ENCODE data around the gene FBXL13.
"Not testable (repeated sequence)": the region's sequence is repeated elsewhere in the genome, so short reads cannot be mapped to it uniquely, and the experiment has no call there.

The FBXL13 gene

DNA sequence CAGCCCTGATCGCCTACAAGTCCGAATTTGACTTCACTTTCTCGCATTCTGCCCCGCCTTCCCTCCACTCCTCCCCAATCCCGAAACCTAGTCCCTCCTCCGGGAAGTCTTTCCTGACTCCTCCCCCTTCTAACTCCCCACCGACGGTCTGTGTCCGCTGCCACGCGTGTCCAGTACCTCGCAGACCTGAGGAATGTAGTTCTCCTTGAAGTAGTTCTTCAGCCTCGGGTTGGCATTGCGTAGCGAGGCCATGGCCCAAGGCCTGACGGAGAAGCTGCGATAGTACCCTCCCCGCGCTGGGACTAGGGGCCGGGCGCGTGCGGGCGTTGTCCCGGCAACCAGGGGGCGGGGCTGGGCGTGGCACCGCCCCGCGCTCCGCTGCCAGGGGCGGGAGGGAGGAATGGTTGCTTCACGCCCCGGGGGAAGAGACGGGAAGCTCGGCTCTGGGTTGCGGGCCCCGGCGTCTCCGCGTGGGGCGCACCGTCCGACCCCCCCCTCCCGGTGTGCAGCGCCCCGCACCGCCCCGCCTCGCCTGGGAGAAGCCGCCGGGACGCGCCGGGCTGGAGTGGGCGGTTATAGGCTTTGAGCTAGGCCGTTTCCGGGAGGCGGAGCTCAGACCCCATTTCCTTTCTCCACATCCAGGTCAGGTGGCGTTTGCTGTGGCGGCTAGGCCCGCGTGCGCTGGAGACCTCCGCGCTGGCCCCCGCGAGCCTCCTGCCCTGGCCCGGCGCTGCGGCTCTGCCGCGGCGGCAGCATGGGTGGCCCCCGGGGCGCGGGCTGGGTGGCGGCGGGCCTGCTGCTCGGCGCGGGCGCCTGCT lies at the start of gene FBXL13, which contains the start of gene ARMC10:
FBXL13 (minus strand) TSS at position 278 of the 818 bp plus-strand sequence.
ARMC10 (plus strand) TSS at position 622 of the 818 bp plus-strand sequence; CDS start at position 755, 133 bp downstream.
- DNase-seq (ENCODE audit: low read depth, low spot score), result peak; percentile 95

DNA sequence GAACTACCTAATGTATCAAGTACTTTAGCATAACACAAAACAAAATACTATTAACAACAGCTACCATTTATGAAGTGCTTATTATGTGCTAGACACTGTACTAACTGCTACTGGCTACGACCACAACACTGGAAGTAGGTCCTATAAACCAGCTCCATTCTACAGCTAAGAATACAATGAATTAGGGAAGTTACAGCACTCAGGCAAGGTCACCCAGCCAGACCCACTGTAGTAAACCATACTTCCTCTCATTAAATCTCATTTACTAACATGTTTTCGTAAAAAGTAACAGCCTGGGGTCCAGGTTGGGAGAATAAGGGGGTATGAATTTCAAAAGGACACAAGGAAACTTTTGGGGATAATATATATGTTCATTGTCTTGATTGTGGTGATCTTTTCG lies 48.9 kb upstream of the FBXL13 start:
- no peak for DNase-seq (ENCODE audit: low read depth, low spot score)

DNA sequence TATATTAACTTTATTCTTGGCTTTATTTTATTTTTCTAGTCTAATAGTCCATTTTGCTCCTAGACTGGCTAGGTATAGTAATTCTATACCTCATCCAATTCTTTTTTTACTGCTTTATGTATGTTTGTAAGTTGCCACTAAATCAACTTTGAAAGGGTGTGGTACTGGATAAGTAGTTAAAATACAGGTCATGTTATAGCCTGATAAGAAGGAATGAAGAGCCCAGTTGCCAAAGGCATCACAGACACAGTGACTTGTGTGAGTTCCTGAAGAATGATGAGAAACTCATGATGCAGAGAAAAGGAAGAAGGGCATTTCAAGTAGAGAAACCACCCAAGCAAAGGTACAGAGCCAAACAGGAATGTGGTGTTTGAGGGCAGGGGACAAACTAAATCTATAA lies 47.0 kb upstream of the FBXL13 start:
- no peak for DNase-seq (ENCODE audit: low read depth, low spot score)

DNA sequence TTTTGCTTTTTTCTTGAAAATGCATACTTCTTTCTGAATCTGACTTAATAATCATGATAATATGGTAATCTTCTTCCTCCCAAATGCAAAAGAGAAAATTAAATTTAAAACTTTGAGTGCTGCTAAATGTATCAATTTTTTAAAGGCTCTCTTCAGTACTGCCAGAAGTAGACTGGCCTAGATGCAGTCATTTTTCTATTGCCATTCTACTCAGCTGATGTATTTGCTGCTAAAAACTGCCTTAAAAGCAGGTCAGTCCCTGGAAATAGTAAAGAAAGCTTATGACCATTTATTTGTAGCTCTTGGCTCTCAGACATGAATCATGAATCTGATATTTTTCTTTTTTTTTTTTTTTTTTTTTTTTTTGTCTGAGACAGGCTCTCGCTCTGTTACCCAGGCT lies 45.8 kb upstream of the FBXL13 start:
- no peak for DNase-seq (ENCODE audit: low read depth, low spot score)

DNA sequence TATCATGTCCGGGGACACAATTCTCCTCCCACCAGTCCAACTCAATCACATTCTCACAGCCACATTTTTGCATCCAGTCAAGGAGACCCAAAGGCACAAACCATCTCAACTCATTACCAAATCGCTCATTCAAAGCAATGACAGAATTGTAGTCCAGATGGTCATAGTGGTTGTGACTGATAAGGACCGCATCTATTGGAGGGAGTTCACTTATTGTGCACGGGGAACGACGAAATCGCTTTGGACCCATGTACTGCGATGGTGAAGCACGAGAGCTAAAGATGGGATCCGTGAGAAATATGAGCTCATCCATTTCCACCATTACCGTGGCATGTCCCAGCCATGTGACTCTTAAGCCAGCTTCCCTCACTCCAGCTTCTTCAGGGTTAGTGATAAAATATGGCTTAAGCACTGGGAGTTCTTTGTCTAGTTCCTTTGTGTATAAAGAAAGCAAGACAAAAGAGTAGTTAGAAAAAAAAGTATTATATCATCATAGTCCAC lies 45.2 kb upstream of the FBXL13 start:
- no peak for DNase-seq (ENCODE audit: low read depth, low spot score)

DNA sequence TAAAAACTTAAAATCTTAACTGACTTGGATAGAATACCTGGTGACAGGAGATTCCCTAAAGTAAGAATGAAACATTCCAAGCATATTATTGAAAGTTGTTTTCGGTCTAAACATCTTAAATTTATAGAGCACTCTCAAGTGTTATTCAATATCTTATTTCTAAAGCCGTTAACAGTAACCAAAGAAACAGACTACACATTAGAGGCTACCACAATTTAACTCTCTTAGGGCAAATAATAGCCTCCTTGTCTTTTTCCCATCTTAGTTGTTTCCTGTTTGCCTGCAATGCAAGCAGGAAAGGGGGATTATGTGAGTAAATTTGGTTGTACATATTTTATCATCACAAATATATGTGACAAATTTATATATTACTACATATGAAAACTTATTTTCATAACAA lies 42.9 kb upstream of the FBXL13 start:
- no peak for DNase-seq (ENCODE audit: low read depth, low spot score)

DNA sequence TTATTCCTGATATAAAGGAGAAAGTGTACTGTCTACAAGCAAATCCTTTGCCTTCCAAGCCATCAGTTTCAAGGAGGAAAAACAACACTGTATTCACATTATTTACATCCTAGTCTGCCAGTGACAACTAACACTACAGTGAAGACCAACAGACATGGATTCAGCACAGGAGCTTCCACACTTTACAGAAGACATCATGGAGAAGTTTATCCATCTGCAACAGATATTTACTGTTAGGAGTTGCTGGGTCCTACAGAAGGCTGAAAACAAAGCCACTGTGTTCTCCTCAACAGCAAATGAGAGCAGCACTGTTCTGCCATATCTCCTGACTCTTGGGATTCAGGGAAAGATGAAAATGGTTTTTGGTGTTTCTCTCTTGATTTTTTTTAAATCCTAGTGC lies 42.4 kb upstream of the FBXL13 start:
- DNase-seq (ENCODE audit: low read depth, low spot score), result no peak

DNA sequence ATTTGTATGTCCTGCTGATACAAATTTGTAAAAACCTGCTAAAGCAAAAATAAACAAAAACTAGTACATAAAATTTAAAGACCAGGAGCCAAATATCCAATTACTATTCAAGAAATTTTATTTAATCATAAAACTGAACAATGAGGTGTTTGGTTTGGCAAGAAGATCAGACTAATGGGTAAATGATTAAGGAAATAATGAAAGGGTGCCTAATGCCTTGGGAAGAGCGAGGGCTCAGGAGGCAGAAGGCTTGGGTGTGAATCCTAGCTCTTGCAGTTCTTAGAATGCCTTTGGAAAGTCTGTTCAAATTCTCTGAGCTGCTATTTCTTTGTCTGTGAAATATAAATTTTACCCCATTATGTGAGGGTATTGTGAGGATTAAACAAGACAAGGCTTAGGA lies 41.9 kb upstream of the FBXL13 start:
- no peak for DNase-seq (ENCODE audit: low read depth, low spot score)

DNA sequence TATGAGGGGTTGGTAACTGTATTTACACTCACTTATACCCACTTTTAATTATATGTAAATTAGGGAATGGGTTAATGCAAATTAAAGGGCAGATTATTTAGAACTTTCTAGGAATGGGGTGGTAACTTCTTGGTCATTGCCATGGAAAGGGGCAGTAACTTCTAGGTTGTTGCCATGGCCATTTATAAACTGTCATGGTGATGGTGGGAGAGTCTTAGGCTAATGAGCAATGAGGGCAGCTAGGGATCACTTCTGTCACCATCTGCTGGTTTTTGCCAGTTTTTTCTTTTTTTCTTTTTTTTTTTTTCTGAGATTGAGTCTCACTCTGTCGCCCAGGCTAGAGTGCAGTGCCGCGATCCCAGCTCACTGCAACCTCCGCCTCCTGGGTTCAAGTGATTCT lies 41.2 kb upstream of the FBXL13 start:
- DNase-seq (ENCODE audit: low read depth, low spot score), result no peak

DNA sequence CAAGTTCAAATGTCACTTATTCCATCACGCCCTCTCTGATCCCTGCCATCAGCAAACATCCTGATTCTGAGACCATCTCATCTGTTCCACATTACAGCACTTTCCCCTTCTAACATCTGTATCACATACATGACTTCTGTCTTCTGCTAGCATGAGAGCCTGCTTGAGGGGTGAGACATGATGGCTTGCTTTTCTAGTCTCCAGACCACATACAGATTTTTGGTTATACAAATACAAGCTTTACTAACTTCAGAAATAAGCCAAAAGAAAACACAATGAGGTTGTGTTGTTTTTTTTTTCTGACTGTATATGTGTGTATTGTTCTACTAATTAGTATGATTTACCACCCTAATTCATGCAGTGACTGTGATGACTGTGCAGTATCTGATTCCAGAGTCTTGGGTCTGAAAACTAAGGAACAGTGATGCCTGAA lies 40.0 kb upstream of the FBXL13 start:
- DNase-seq (ENCODE audit: low read depth, low spot score), result no peak

DNA sequence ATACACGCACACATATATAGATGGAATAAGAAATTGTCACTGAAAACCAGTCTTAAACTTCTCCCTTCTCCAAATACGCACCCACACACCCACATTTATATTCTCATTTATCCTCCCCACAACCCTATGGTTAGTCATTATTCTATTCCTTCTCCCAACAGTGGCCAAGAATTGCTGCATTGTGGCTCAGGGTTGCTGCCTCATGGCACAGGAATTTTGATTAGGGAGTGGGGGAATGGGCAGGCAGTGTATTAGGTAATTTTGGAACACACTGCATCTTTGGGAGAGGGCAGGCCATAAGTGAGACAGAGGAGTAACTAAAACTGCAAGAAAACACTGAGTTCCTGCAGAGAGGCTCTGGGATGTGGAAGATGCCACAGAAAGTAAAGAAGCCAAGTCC lies 38.6 kb upstream of the FBXL13 start:
- no peak for DNase-seq (ENCODE audit: low read depth, low spot score)

DNA sequence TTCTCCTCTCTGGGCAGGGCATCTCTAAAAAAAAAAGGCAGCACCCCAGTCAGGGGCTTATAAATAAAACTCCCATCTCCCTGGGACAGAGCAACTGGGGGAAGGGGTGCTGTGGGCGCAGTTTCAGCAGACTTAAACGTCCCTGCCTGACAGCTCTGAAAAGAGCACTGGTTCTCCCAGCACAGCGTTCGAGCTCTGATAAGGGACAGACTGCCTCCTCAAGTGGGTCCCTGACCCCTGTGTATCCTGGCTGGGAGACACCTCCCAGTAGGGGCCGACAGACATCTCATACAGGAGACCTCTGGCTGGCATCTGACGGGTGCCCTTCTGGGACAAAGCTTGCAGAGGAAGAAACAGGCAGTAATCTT lies 32.1 kb upstream of the FBXL13 start:
- not testable (repeated sequence) for DNase-seq (ENCODE audit: low read depth, low spot score)

DNA sequence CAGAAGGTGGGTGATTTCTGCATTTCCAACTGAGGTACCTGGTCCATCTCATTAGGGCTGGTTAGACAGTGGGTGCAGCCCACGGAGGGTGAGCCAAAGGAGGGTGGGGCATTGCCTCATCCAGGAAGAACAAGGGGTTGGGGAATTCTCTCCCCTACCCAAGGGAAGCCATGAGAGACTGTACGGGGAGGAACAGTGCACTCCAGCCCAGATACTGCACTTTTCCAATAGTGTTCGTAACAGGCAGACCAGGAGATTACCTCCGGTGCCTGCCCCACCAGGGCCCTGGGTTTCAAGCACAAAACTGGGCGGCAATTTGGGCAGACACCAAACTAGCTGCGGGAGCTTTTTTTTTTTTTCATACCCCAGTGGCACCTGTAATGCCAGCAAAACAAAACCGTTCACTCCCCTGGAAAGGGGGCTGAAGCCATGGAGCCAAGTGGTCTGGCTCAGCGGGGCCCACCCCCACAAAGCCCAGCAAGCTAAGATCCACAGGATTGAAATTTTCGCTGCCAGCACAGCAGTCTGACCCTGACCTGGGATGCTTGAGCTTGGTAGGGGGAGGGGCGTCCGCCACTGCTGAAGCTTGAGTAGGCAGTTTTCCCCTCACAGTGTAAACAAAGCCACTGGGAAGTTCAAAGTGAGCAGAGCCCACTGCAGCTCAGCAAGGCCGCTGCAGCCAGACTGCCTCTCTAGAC lies 31.6 kb upstream of the FBXL13 start:
- DNase-seq (ENCODE audit: low read depth, low spot score), result peak; percentile 75

DNA sequence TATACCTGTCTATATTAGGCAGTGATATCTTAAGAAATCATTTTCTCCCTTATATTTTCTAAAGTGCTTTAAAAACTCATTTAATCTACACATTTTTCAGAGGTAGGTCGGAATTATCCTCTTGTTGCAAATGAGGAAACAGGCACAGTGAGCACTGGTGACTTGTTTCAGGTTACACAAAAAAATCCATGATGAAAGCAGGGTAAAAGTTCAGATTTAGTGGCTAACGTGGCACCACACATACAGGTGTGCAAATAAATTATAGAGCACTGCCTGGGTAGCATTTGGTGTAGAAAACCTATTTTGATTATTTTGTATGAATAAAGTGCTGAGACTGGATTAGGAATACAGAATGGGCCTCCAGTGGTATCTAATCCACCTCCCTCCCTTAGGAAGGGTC lies 26.9 kb upstream of the FBXL13 start:
- no peak for DNase-seq (ENCODE audit: low read depth, low spot score)

DNA sequence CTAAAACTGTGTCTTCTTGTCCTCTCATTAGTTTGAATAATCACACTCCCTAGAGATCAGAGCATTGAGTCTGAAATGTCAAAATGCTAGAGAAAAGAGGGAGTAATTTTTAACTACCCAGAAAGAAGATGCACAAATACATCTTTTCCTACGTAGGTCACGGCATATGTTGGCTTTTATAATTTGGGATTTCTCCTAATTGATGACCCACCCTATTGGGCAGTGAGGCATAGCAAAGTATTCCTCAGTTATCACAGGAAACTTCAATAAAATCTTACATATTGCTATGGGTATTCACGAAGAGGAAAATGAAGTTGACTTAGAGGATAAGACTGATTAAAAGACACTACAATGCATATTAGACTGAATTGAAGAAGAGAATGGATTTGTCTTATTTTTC lies 25.8 kb upstream of the FBXL13 start:
- no peak for DNase-seq (ENCODE audit: low read depth, low spot score)

DNA sequence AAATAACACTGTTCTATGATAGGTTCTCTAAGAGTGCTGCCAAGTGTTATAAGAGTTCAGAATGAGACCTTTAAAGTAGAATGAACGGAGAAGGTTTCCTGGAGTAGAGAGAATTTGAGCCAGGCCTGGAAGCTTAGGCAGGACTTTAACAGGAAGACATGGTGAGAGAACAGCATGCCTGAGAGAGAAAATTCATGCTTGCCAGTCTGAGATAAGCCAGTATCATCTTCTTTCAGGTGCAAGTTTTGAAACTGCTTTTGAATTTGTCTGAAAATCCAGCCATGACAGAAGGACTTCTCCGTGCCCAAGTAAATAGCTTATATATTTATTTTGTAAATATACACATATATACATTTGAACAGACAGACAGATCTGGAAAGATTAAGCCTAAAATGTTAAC lies 22.4 kb upstream of the FBXL13 start:
- DNase-seq (ENCODE audit: low read depth, low spot score), result no peak

DNA sequence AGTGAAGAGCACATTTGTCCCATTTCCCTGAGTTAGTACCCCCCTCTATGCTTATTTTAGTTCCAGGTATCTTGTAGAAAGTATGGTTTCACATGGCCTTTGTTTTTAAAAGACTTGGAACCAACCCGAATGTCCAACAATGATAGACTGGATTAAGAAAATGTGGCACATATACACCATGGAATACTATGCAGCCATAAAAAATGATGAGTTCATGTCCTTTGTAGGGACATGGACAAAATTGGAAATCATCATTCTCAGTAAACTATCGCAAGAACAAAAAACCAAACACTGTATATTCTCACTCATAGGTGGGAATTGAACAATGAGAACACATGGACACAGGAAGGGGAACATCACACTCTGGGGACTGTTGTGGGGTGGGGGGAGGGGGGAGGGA lies 21.0 kb upstream of the FBXL13 start:
- DNase-seq (ENCODE audit: low read depth, low spot score), result not testable (repeated sequence)

DNA sequence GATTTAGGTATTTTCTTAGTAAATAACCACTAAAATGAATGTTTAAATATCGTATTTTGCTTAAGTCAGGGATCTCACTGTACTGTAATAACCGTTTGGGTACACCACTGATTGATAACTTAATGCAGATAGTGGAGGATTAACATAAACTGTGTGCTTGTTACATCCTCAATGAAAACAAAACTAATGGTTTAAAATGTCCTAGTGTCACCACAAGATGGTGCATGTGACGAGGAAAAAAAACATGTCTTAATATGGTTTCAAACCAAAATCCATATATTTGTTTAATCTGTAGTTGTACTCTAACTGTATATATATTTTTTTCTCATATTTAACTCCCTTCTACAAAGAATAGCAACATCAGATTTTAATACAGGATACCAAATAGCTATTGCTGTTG lies 19.5 kb upstream of the FBXL13 start:
- no peak for DNase-seq (ENCODE audit: low read depth, low spot score)

DNA sequence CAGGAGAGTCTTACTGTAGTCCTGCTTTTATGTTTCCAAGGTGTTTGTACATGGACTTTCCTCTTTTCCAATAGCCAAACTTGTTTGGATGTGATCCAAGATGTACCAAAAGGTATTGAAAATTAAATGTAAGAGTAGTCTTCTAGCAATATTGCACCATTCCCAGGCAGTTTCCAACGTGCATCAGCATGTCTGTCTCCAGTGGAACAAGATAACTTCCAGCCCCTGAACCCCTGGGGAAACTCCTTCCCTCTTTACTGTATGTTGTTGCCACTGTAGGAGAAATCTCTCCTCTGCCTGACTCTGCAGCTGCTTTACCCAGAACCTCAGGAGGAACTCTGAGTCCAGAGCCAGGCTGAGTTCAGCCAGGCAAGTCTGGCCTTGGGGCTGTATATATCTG lies 18.8 kb upstream of the FBXL13 start:
- DNase-seq (ENCODE audit: low read depth, low spot score), result no peak

DNA sequence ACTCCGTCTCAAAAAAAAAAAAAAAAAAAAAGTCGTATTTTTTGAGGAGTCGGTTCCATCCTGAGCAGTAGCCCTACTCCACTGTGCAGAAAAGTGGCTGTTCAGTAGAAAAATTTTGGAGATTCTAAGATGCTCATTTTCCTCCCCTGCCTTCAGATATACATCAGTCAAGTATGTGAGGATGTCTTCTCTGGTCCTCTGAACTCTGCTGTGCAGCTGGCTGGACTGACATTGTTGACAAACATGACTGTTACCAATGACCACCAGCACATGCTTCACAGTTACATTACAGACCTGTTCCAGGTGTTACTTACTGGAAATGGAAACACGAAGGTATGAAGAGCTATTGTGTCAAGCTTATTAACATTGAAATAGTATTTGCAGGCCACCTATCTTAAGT lies 17.7 kb upstream of the FBXL13 start:
- DNase-seq (ENCODE audit: low read depth, low spot score), result not testable (repeated sequence)

DNA sequence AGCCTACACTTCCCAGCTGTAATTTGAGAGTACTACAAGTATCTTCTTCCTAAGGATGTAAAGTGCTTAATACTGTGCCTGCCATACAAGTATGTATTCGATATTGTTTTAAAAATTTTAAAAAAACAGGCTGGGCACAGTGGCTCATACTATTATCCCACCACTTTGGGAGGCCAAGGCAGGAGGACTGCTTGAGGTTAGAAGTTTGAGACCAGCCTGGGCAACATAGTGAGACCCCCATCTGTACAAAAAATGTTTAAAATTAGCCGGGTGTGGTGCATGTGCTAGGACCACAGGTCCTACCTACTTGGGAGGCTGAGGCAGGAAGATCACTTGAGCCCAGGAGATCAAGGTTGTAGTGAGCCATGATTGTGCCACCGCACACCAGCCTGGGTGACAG lies 8.6 kb upstream of the FBXL13 start:
- DNase-seq (ENCODE audit: low read depth, low spot score), result no peak

DNA sequence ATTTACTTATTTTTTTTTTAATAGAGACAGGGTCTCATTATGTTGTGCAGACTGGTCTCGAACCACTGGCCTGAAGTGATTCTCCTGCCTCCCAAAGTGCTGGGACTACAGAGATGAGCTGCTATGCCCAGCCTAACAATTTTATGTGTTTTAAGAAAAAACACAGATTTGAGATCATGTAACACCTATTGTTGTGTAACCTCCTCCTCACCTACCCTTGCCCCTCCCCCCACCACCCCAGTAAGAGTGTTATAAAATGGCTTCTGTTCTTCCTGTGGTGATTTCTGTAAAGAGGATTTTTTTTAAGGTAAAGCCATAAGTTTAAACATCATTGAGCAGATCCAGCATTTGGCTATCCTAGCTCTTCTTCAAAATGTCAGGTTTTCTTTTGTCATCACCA lies 7.9 kb upstream of the FBXL13 start:
- DNase-seq (ENCODE audit: low read depth, low spot score), result no peak

DNA sequence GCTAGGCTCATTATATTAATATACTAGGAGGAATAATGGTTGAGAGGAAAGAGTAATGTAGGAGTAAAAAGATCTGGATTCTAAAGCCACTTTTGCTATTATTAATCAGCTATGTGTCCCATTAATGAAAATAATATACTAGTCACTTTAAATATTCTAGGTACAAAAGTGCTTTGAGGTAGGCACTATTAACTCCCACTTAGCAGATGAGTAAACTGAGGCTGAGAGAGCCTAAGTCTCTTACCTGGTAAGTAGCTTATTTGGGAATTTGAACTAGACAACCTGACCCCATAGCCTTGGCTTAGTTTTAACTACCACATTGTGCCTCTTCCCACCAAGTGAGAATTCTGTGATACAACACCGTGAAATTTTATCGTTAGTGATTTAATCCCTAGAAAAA lies 6.3 kb upstream of the FBXL13 start:
- no peak for DNase-seq (ENCODE audit: low read depth, low spot score)
